SK-N-SH treated with all-trans-retinoic acid at 6 μM for 48 hours (cell line): ENCODE measurements around the gene FLRT1.

Experiments
- ATAC-seq: fragments of 200-7000 bp; cut with Tn5 transposase; 3 replicates; pipeline ENCODE4 v1.9.1; 2020; ENCODE audit warnings: mild to moderate bottlenecking, moderate library complexity
- BACH2 ChIP-seq: fragments of 250-450 bp; sonication (Bioruptor Pico); IDR thresholded peaks from 2 replicates; pipeline ENCODE4 v1.9.0; 2021; ENCODE audit warnings: mild to moderate bottlenecking, borderline replicate concordance
- CSDC2 ChIP-seq: fragments of 250-450 bp; sonication (Bioruptor Pico); IDR thresholded peaks from 2 replicates; pipeline ENCODE4 v1.5.0; 2020; ENCODE audit warnings: mild to moderate bottlenecking, moderate library complexity
- CSRNP3 ChIP-seq: fragments of 250-450 bp; sonication (Bioruptor Pico); IDR thresholded peaks from 2 replicates; pipeline ENCODE4 v1.5.1; 2021; ENCODE audit warnings: mild to moderate bottlenecking, moderate library complexity
- ESRRG ChIP-seq: fragments of 250-450 bp; sonication (Bioruptor Pico); IDR thresholded peaks from 2 replicates; pipeline ENCODE4 v1.6.1; 2021; ENCODE audit warnings: mild to moderate bottlenecking
- GLIS3 ChIP-seq: fragments of 250-450 bp; sonication (Bioruptor Pico); IDR thresholded peaks from 2 replicates; pipeline ENCODE4 v1.5.0; 2020; ENCODE audit warnings: mild to moderate bottlenecking, moderate library complexity
- ISL1 ChIP-seq: fragments of 250-450 bp; sonication (Bioruptor Pico); IDR thresholded peaks from 2 replicates; pipeline ENCODE4 v2.1.2; 2022; ENCODE audit warnings: mild to moderate bottlenecking, moderate library complexity
- PATZ1 ChIP-seq: fragments of 250-450 bp; sonication (Bioruptor Pico); IDR thresholded peaks from 2 replicates; pipeline ENCODE4 v1.8.0; 2020; ENCODE audit warnings: mild to moderate bottlenecking, moderate library complexity, borderline replicate concordance
- POU6F1 ChIP-seq: fragments of 250-450 bp; sonication (Bioruptor Pico); IDR thresholded peaks from 2 replicates; pipeline ENCODE4 v1.8.0; 2021; ENCODE audit warnings: low read depth, mild to moderate bottlenecking, moderate library complexity, borderline replicate concordance
- PPARA ChIP-seq: fragments of 250-450 bp; sonication (Bioruptor Pico); IDR thresholded peaks from 2 replicates; pipeline ENCODE4 v1.5.0; 2020; ENCODE audit warnings: mild to moderate bottlenecking, borderline replicate concordance
- RARB ChIP-seq: fragments of 250-450 bp; sonication (Bioruptor Pico); IDR thresholded peaks from 2 replicates; pipeline ENCODE4 v1.8.0; 2021; ENCODE audit warnings: mild to moderate bottlenecking, moderate library complexity
- SNAI2 ChIP-seq: fragments of 250-450 bp; sonication (Bioruptor Pico); IDR thresholded peaks from 2 replicates; pipeline ENCODE4 v1.5.0; 2020; ENCODE audit warnings: mild to moderate bottlenecking, moderate library complexity
- TCF4 ChIP-seq: fragments of 250-450 bp; sonication (Bioruptor Pico); IDR thresholded peaks from 2 replicates; pipeline ENCODE4 v1.8.0; 2021; ENCODE audit warnings: mild to moderate bottlenecking, moderate library complexity, borderline replicate concordance
- TOX ChIP-seq: fragments of 250-450 bp; sonication (Bioruptor Pico); IDR thresholded peaks from 2 replicates; pipeline ENCODE4 v1.8.0; 2021; ENCODE audit warnings: mild to moderate bottlenecking, moderate library complexity, borderline replicate concordance
- TSHZ2 ChIP-seq: fragments of 250-450 bp; sonication (Bioruptor Pico); IDR thresholded peaks from 2 replicates; pipeline ENCODE4 v1.5.0; 2020; ENCODE audit warnings: mild to moderate bottlenecking, moderate library complexity
- ZFP3 ChIP-seq: fragments of 250-450 bp; sonication (Bioruptor Pico); IDR thresholded peaks from 2 replicates; pipeline ENCODE4 v1.5.0; 2020; ENCODE audit warnings: mild to moderate bottlenecking, moderate library complexity
- ZFP30 ChIP-seq: fragments of 450-650 bp; formaldehyde crosslinking; IDR thresholded peaks from 2 replicates; pipeline ENCODE4 v1.5.0; 2022; ENCODE audit warnings: mild to moderate bottlenecking, moderate library complexity
- ZNF565 ChIP-seq: fragments of 450-650 bp; formaldehyde crosslinking; conservative IDR thresholded peaks from 2 replicates; pipeline ENCODE4 v1.5.0; 2020; ENCODE audit warnings: low read depth, mild to moderate bottlenecking, moderate library complexity
- ZNF70 ChIP-seq: fragments of 450-650 bp; formaldehyde crosslinking; IDR thresholded peaks from 2 replicates; pipeline ENCODE4 v1.5.0; 2020; ENCODE audit warnings: mild to moderate bottlenecking, moderate library complexity
- ZNF8 ChIP-seq: fragments of 450-650 bp; formaldehyde crosslinking; IDR thresholded peaks from 2 replicates; pipeline ENCODE4 v1.5.0; 2020; ENCODE audit warnings: mild to moderate bottlenecking, moderate library complexity

The FLRT1 gene

GRCh38 chr11:64077607-64078006 is 41.9 kb downstream of the FLRT1 start:
- ATAC-seq = no peak
- TF ChIP-seq ISL1 (CRISPR knock-in tag) (no peak), ZFP3 (CRISPR knock-in tag) (no peak), BACH2 (no peak), POU6F1 (CRISPR knock-in tag) (no peak), SNAI2 (CRISPR knock-in tag) (no peak), RARB (CRISPR knock-in tag) (no peak), CSRNP3 (CRISPR knock-in tag) (no peak)

- TF ChIP-seq TCF4 (CRISPR knock-in tag) (peak; percentile 89; the same call in 1 of the 2 replicates), CSRNP3 (CRISPR knock-in tag) (no peak), ZFP30 (CRISPR knock-in tag) (no peak), TSHZ2 (peak; percentile 83), RARB (CRISPR knock-in tag) (no peak)
- ATAC-seq = peak; percentile 65
These were observed 42.6 kb downstream of the FLRT1 start for GRCh38 chr11:64078284-64078683.

- ATAC-seq = 0 out of 3 replicates have a peak, but pooled peaks have one; percentile 18
- no peak for TF ChIP-seq ZFP30 (CRISPR knock-in tag)
- no peak for TF ChIP-seq POU6F1 (CRISPR knock-in tag)
- TF ChIP-seq GLIS3 (CRISPR knock-in tag) = no peak
- TF ChIP-seq ISL1 (CRISPR knock-in tag) = no peak
- TF ChIP-seq ESRRG (CRISPR knock-in tag) = no peak
- no peak for TF ChIP-seq RARB (CRISPR knock-in tag)
- no peak for TF ChIP-seq ZNF70 (CRISPR knock-in tag)
- TF ChIP-seq TSHZ2 = no peak
- TF ChIP-seq CSDC2 (CRISPR knock-in tag) = no peak
- TF ChIP-seq PATZ1 (CRISPR knock-in tag) = no peak
- TF ChIP-seq TOX (CRISPR knock-in tag) = no peak
- no peak for TF ChIP-seq TCF4 (CRISPR knock-in tag)
- TF ChIP-seq PPARA (CRISPR knock-in tag) = no peak
- no peak for TF ChIP-seq ZNF565 (CRISPR knock-in tag)
- no peak for TF ChIP-seq SNAI2 (CRISPR knock-in tag)
- no peak for TF ChIP-seq CSRNP3 (CRISPR knock-in tag)
- no peak for TF ChIP-seq ZNF8
These were observed 43.2 kb downstream of the FLRT1 start for GRCh38 chr11:64078905-64079304.
